Tibial nerve (tissue), 4 donors: Measurements from ENCODE around the gene MUC20. TPM values are rescaled to one million over a fixed set of nuclear protein-coding genes. Genes with fewer than 3 reads are reported as not detected.
"Not testable (repeated sequence)": the region's sequence is repeated elsewhere in the genome, so short reads cannot be mapped to it uniquely, and the experiment has no call there.

Experiments used
- DNase-seq, 2 donors: peaks; one replicate each; pipeline ENCODE4 v3.0.0-alpha.2; 2019; ENCODE audit warnings: low spot score in 2 of 2
- H3K27ac ChIP-seq, 4 donors: fragments of 200-600 bp; sonication (generic) in 3 of 4; one replicate each; pipeline ENCODE4 v1.5.1; 2017 to 2019; ENCODE audit warnings: mild to moderate bottlenecking in 1 of 4
- H3K27me3 ChIP-seq, 2 donors: fragments of 200-600 bp; sonication (generic) in 1 of 2; one replicate each; pipeline versions ENCODE4 v1.5.1 to v1.6.0; 2017 to 2019
- H3K36me3 ChIP-seq, 3 donors: fragments of 200-600 bp; sonication (generic); one replicate each; pipeline ENCODE4 v1.5.1; 2018 to 2019
- H3K4me1 ChIP-seq, 4 donors: fragments of 200-600 bp; sonication (generic) in 3 of 4; one replicate each; pipeline ENCODE4 v1.5.1; 2017 to 2019
- H3K4me3 ChIP-seq, 4 donors: fragments of 200-600 bp; sonication (generic) in 3 of 4; one replicate each; pipeline ENCODE4 v1.5.1; 2017 to 2019; ENCODE audit warnings: mild to moderate bottlenecking in 1 of 4, moderate library complexity in 1 of 4
- H3K9me3 ChIP-seq, 4 donors: fragments of 200-600 bp; sonication (generic) in 3 of 4; one replicate each; pipeline ENCODE4 v1.5.1; 2017 to 2019
- EP300 ChIP-seq, 2 donors: sonication (generic); formaldehyde crosslinking; IDR thresholded peaks; one replicate each; pipeline ENCODE4 v1.6.1; 2017; ENCODE audit warnings: antibody characterized with exemption in 2 of 2, mild to moderate bottlenecking in 1 of 2
- POLR2A ChIP-seq, 2 donors: fragments of 450-650 bp; IDR thresholded peaks; one replicate each; pipeline ENCODE4 v1.6.1; 2017; ENCODE audit warnings: antibody characterized with exemption in 2 of 2, mild to moderate bottlenecking in 2 of 2, moderate library complexity in 2 of 2
- WGBS, 2 donors: methylation state at CpG; one replicate each; pipeline ENCODE4 v1.1.5; 2018; 5-methylcytosine and 5-hydroxymethylcytosine counted together
- total RNA-seq, 4 donors: library from RNA; depleted of rRNA; stranded (reverse); fragments of >200 nt; gene quantifications; one replicate each; pipeline ENCODE4 v1.1.0, GENCODE V29; 2016
- TF ChIP-seq, protein P1 (sequence below), 5 experiments: fragments of 200-600 bp in 3 of 5; fragments of 450-650 bp in 2 of 5; sonication (generic) in 3 of 5; IDR thresholded peaks; one replicate each; pipeline ENCODE4 v1.5.1; 2016 to 2019; ENCODE audit warnings: antibody characterized with exemption in 5 of 5, mild to moderate bottlenecking in 3 of 5, moderate library complexity in 2 of 5

The MUC20 gene
- total RNA-seq, 4 donors from 2014 or later: 11.0 to 67.5 (median 22.9) TPM

- TF ChIP-seq, protein P1, sequence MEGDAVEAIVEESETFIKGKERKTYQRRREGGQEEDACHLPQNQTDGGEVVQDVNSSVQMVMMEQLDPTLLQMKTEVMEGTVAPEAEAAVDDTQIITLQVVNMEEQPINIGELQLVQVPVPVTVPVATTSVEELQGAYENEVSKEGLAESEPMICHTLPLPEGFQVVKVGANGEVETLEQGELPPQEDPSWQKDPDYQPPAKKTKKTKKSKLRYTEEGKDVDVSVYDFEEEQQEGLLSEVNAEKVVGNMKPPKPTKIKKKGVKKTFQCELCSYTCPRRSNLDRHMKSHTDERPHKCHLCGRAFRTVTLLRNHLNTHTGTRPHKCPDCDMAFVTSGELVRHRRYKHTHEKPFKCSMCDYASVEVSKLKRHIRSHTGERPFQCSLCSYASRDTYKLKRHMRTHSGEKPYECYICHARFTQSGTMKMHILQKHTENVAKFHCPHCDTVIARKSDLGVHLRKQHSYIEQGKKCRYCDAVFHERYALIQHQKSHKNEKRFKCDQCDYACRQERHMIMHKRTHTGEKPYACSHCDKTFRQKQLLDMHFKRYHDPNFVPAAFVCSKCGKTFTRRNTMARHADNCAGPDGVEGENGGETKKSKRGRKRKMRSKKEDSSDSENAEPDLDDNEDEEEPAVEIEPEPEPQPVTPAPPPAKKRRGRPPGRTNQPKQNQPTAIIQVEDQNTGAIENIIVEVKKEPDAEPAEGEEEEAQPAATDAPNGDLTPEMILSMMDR (IDR thresholded peaks at IDR 0.05): no peak
- 86 to 89% methylated on average over 7 to 8 of the region's 8 CpGs for WGBS, 2 donors
- H3K4me1 ChIP-seq: peaks cover 0 to 6% (median 2%) of the 10 kb centered on the region in 4 donors
- H3K27ac ChIP-seq: no peak overlapping the region
- H3K36me3 ChIP-seq: peaks cover 0 to 4% (median 0%) of the 10 kb centered on the region in 3 donors
- H3K9me3 ChIP-seq: no peaks in the 10 kb centered on the region
- no peak for DNase-seq
- H3K27me3 ChIP-seq: no peaks in the 10 kb centered on the region
- H3K4me3 ChIP-seq: no peak overlapping the region
These were observed 25.6 kb downstream of the MUC20 start for GRCh38 chr3:195746346-195746745.

DNA sequence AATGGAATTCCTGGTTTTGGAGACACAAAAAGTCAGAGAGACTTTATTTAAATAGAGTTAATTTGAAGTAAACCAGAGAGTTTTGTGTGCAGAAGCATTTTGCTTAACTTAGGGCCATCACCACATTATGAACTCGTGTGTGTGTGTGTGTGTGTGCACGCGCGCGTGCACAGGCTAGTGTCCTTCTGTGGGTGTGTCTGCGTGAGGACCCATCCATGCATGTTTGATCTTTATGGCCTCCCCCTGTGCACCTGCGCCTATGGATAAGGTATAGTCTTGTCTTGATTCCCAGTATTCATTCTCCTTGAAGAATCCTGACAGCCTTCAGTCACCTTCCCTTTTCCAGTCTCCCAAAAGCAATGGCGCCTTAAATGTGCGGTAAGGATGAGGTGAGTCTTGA is 26.0 kb downstream of the MUC20 start:
- peaks cover 0 to 4% (median 0%) of the 10 kb centered on the region in 3 donors for H3K36me3 ChIP-seq
- H3K27me3 ChIP-seq: no peaks in the 10 kb centered on the region
- H3K4me1 ChIP-seq: peaks cover 0 to 6% (median 2%) of the 10 kb centered on the region in 4 donors
- 95 to 96% methylated on average over 9 of the region's 9 CpGs for WGBS, 2 donors
- no peak overlapping the region for H3K27ac ChIP-seq
- no peak for DNase-seq
- TF ChIP-seq EP300 (IDR thresholded peaks at IDR 0.05): no peak
- no peak for TF ChIP-seq POLR2A (IDR thresholded peaks at IDR 0.05)
- TF ChIP-seq, protein P1 (IDR thresholded peaks at IDR 0.05): no peak
- H3K4me3 ChIP-seq: no peak overlapping the region
- no peaks in the 10 kb centered on the region for H3K9me3 ChIP-seq

GRCh38 chr3:195748661-195749060 is 27.9 kb downstream of the MUC20 start:
- TF ChIP-seq EP300 (IDR thresholded peaks at IDR 0.05) (no peak), POLR2A (IDR thresholded peaks at IDR 0.05) (no peak)
- TF ChIP-seq, protein P1 (IDR thresholded peaks at IDR 0.05): no peak
- Histone ChIP-seq H3K36me3 (peaks cover 0 to 4% (median 0%) of the 10 kb centered on the region in 3 donors), H3K4me3 (no peak overlapping the region), H3K4me1 (peaks cover 0 to 6% (median 2%) of the 10 kb centered on the region in 4 donors), H3K27me3 (no peaks in the 10 kb centered on the region), H3K9me3 (no peaks in the 10 kb centered on the region), H3K27ac (no peak overlapping the region)
- no peak for DNase-seq
- WGBS, 2 donors: 94 to 97% methylated on average over 11 of the region's 11 CpGs

DNA sequence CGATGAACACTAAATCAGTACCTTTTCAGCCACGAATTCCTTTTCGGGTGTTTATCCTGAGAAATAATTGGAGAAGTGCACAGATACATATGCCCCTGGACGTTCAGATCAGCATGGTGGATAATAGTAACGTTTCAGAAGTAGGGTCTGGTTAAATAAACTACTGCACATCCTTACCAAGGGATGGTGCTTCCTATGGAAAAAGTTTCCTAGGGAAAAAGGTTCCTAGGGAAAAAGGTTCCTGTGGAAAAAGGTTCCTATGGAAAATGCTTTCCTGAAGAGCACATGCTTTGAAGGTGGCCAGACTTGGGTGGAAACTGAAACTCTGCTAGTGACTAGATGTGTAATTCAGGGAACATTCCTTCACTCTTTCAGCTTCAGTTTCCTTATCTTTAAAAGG is 28.3 kb downstream of the MUC20 start:
- not testable (repeated sequence) for H3K9me3 ChIP-seq, H3K27ac ChIP-seq, H3K27me3 ChIP-seq, H3K4me3 ChIP-seq, H3K36me3 ChIP-seq, H3K4me1 ChIP-seq, DNase-seq
- WGBS, 2 donors: 84 to 90% methylated on average over 5 of the region's 5 CpGs

DNA sequence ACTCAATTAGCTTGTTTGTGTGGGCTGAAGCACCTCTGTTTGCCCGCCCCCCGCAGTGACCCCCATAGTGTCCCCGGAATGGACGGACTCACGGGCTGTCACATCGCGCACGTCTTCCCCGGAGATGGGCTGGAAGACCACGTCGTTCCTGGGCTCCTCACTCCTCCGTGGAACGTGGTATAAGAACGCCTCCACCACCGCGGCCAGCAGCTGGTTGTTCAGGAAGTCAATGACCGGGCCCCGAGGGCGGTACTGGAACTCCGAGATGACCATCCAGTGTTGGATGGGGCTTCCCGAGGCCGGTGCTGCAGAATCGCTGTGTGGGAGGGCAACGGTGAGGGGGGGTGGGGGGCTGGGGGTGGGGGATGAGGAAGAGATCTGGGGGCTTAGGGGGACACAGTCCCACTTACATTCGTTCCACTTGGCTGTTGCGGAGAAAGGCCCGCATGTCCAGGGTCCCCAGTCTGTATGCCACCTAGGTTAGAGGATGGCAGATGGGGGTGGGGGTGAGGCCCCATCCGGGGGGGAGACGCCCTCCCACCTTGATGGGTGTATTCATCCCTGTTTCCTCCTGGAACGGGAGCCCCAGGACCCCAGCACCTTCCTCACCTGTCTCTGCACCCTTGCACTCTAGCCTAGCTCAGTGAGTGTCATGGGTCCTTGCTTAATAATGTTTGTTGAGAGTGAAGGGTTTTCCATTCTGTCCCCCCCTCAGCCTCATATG is 30.2 kb downstream of the MUC20 start:
- peaks cover 0 to 6% (median 2%) of the 10 kb centered on the region in 4 donors for H3K4me1 ChIP-seq
- no peak for TF ChIP-seq POLR2A (IDR thresholded peaks at IDR 0.05)
- no peak for TF ChIP-seq EP300 (IDR thresholded peaks at IDR 0.05)
- TF ChIP-seq, protein P1 (IDR thresholded peaks at IDR 0.05): no peak
- DNase-seq: no peak
- no peak overlapping the region for H3K4me3 ChIP-seq
- 80 to 81% methylated on average over 28 to 30 of the region's 30 CpGs for WGBS, 2 donors
- no peak overlapping the region for H3K27ac ChIP-seq
- H3K27me3 ChIP-seq: no peaks in the 10 kb centered on the region
- H3K36me3 ChIP-seq: no peaks in the 10 kb centered on the region
- H3K9me3 ChIP-seq: no peaks in the 10 kb centered on the region
